Omental fat pad (tissue), 4 donors: ENCODE measurements around the gene ASTN2. TPM values are rescaled to one million over a fixed set of nuclear protein-coding genes. Genes with fewer than 3 reads are reported as not detected.

Source experiments
- ATAC-seq: fragments of 150-250 bp; one replicate; pipeline ENCODE4 v1.9.1; 2016; ENCODE audit warnings: mild to moderate bottlenecking, moderate library complexity; ENCODE audit not compliant: low FRiP score
- DNase-seq: peaks from one replicate; pipeline ENCODE4 v3.0.0-alpha.2; 2019; ENCODE audit warnings: low spot score
- total RNA-seq, 4 donors: library from RNA; depleted of rRNA; stranded (reverse); fragments of >200 nt; gene quantifications; one replicate each; pipeline ENCODE4 v1.1.0, GENCODE V29; 2016
- TF ChIP-seq, protein P1 (sequence below), 3 donors: fragments of 450-650 bp; IDR thresholded peaks; one replicate each; pipeline ENCODE4 v1.5.1; 2016 to 2017; ENCODE audit warnings: antibody characterized with exemption in 3 of 3, mild to moderate bottlenecking in 3 of 3, moderate library complexity in 2 of 3

Gene ASTN2
- total RNA-seq, 4 donors from 2014 or later = 1.1 to 8.4 (median 3.6) TPM

DNA sequence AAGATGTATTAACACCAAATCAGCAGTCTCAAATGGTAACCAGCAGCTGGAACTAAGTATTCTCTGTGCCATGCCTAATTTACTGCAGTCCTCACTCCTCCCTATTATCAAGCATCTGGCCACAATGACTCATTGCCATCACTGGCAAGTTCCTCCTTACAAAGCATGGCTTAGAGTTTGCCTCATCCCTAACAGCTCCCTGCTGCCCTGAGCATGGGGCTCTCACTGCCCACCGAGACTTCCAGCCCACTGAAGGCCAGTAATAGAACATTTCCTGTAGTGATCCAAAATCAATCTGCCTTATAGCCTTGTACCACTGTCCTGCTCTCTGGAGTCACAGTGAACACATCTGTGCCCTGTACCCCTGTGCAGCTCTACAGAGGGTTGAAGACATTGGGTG is 939.7 kb downstream of the ASTN2 start:
- ATAC-seq (no peak), DNase-seq (no peak)
- TF ChIP-seq, protein P1, sequence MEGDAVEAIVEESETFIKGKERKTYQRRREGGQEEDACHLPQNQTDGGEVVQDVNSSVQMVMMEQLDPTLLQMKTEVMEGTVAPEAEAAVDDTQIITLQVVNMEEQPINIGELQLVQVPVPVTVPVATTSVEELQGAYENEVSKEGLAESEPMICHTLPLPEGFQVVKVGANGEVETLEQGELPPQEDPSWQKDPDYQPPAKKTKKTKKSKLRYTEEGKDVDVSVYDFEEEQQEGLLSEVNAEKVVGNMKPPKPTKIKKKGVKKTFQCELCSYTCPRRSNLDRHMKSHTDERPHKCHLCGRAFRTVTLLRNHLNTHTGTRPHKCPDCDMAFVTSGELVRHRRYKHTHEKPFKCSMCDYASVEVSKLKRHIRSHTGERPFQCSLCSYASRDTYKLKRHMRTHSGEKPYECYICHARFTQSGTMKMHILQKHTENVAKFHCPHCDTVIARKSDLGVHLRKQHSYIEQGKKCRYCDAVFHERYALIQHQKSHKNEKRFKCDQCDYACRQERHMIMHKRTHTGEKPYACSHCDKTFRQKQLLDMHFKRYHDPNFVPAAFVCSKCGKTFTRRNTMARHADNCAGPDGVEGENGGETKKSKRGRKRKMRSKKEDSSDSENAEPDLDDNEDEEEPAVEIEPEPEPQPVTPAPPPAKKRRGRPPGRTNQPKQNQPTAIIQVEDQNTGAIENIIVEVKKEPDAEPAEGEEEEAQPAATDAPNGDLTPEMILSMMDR (IDR thresholded peaks at IDR 0.05) = no peak

DNA sequence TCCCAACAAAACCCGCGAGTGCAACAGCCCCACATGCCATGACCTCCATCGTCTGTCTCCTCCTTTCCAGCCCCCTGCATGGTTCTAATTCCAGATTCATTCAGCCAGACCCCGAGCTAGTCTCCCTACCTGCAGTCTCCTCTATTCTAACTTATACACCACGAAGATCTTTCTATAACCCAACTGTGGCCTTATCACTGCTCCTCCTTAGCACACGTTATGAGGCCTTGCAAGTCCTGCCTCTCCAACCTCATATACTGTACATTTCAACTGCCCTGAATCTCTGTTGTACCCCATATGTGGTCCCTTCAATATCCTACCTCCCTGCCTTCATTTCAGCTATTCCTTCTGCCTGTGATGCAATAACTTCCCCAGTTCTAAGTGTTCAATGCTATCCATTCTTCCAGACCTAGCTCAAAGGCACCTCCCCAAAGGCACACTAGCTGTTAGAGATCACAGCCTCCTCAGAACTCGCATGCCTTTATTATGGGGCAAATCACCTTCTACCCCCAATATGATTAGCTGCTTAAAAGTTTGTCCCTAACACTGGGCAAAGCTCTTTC is 942.8 kb downstream of the ASTN2 start:
- DNase-seq = no peak
- ATAC-seq = no peak
- TF ChIP-seq, protein P1 (IDR thresholded peaks at IDR 0.05) = no peak

DNA sequence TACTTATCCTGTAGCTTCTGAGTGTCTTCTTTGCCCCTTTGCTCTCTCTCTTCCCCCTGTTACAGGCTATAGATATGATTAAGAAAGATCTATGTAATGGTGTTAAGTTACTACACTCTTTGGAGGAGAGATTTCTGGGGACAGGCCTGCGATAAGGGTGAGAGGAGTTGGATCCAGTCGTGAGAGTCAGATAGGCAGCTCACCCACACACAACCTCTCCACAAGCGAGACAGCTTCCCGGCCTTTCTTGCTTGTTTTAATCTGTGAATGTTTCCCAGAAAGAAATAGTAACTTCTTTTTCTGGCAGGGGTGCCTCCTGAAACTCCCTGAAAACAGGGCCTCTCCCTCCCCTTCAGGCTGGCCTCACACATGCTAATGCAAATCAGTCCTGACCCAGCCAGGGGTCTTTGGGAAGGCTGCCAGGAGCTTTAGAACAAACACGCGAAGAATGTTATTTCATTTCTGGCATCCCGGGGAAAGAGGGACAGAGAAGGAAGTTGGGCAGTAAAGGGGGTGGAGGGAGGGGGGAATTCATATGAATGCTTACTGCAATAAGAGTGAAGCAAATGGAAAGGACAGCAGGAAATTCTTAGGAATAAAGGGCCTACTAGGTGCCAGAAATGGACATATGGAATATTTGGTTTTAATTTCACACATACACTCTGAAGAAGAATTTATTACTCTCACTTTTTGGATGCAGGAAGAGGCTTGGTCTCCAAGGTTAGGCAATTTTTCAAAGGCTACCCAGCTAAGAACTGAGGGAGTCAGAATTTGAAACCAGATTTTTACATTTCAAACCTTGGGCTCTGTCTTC is 943.6 kb downstream of the ASTN2 start:
- TF ChIP-seq, protein P1 (IDR thresholded peaks at IDR 0.05) = no peak
- DNase-seq = no peak
- ATAC-seq = peak; percentile 90

DNA sequence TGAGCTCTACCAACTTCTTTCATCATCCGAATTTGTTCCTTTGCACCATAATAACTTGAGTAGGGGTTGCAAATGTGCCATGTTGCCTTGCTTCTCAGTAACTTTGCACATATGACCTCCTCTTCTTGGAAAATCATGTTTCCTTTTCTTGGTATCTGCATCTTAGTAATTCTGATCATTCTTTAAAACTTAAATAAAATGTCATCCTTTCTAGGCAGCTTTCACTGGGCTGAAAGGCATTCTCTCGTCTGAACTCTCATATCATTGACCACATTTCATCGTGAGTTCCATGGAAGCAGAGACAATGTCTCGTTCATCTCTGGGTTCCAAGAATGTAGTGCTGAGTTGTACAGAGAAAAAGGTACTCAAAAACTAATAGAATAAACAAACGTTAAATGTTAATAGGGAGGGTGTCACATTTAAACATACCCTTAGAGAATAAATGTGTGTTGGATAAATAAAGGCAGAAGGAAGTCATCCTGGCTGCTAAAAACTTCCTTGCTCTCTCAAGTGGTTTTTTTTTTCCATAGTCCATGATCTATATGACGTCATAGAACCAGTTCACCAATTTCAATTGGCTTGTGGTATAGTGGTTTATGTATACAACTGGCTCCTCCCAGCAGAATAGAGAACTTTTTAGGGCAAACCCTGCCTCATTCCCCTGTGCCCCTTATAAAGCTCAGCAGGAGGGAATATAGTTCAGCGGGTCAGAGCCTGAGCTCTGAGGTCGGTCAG is 945.9 kb downstream of the ASTN2 start:
- ATAC-seq = no peak
- DNase-seq = no peak
- TF ChIP-seq, protein P1 (IDR thresholded peaks at IDR 0.05) = no peak

DNA sequence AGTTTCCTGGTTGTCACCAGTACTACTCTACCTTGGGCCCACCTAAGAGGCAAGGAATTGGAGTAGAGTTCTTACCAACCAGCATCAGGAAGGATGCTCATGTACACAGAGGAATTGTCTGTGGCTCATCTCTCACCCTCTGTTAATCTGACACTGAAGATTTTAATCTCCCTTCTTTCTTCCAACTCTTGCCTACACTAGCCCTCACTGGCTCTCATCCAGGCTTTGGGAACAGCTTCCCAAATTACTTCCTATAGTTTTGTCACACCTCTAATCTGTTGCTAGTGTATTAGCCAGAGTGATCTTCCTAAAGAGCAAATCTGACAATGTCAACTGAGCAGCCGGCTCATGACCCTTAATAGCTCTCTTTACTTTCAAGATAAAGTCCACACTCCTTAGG is 946.5 kb downstream of the ASTN2 start:
- TF ChIP-seq, protein P1 (IDR thresholded peaks at IDR 0.05) = no peak
- ATAC-seq = no peak
- DNase-seq = no peak

DNA sequence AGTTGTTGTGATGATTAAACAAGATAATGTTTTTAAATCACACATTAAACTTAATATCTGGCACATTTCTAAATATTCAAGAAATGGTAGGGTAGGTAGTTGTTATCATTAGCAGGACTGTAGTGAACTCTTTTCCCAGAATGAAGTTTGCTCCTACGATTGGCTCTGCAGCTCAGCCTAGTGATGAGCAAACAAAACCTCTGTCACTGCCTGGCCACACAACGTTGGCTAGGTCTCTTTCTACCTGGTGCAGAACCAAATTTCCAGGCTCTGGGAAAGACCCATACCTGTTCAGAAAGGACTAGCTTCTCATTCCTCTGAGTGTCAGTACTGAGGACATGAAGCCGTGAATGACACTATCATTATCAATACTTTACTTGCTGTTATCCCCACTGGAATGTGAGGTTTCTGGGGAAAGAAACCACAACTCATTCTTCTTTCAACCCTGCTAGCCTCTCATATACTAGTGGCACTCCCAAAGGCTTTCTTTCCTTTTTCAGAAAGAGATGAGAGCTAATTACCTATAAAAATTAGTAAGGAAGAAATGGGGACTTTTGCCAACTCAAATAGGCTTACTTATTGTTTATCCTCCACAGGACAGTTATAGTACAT is 947.0 kb downstream of the ASTN2 start:
- TF ChIP-seq, protein P1 (IDR thresholded peaks at IDR 0.05) = no peak
- ATAC-seq (no peak), DNase-seq (no peak)
